NB4 (cell line): ENCODE results near the gene SCAPER.

Experiments used
- CTCF ChIP-seq: IDR thresholded peaks from one replicate; pipeline ENCODE4 v1.5.1; 2012; ENCODE audit warnings: low read depth, low read length
- MAX ChIP-seq: IDR thresholded peaks from 2 replicates; pipeline ENCODE4 v1.6.1; 2011; ENCODE audit warnings: low read depth, low read length
- MYC ChIP-seq: IDR thresholded peaks from 2 replicates; pipeline ENCODE4 v1.6.1; 2011; ENCODE audit warnings: low read depth, low read length
- POLR2A ChIP-seq: IDR thresholded peaks from 2 replicates; pipeline ENCODE4 v1.6.1; 2011; ENCODE audit warnings: mild to moderate bottlenecking; ENCODE audit not compliant: insufficient read length; ENCODE audit errors: extremely low read depth

GRCh38 chr15:76376816-76377215, 528.3 kb downstream of the SCAPER start:
- TF ChIP-seq CTCF (no peak), POLR2A (no peak), MAX (no peak), MYC (no peak)
